HL-60/S4 treated with phorbol 12-myristate 13-acetate at 8.2 ng/mL for 4 days and 3 days (cell line): Measurements from ENCODE around the gene IL2RG.

Source experiments
- in situ Hi-C: fragments of 300-500 bp; cut with MboI; formaldehyde crosslinking; loops from 2 replicates; pipeline ENCODE4 v1.15.0; 2022; ENCODE audit warnings: low sequenced_read_pairs

Gene IL2RG

GRCh38 chrX:71081330-71082123, 29.9 kb downstream of the IL2RG start:
- in situ Hi-C loops: no loop called here

GRCh38 chrX:71070531-71070930, 40.8 kb downstream of the IL2RG start:
- in situ Hi-C loops: no loop called here

- in situ Hi-C loops: no loop called here
Measured at GRCh38 chrX:71068044-71068918, 43.1 kb downstream of the IL2RG start, which contains the start of gene SNX12. TSS of gene SNX12 (minus strand) at chrX:71068334. CDS start at chrX:71068306, 28 bp downstream.

GRCh38 chrX:71067712-71068043, 43.7 kb downstream of the IL2RG start:
- in situ Hi-C loops: no loop called here

- in situ Hi-C loops: no loop called here
Measured at GRCh38 chrX:71067089-71067488, 44.3 kb downstream of the IL2RG start.

GRCh38 chrX:71060127-71060526, 51.2 kb downstream of the IL2RG start:
- in situ Hi-C loops: no loop called here

GRCh38 chrX:71057848-71058530, 53.4 kb downstream of the IL2RG start:
- in situ Hi-C loops: no loop called here
